H1 (cell line): ENCODE data around the gene TRIM38. TPM values are rescaled to one million over a fixed set of nuclear protein-coding genes. Genes with fewer than 3 reads are reported as not detected.

Experiments used
- BCL11A ChIP-seq, 2 experiments: IDR thresholded peaks; one replicate each; pipeline ENCODE4 v1.6.1; 2011; ENCODE audit warnings: low read depth in 2 of 2, low read length in 2 of 2, mild to moderate bottlenecking in 2 of 2
- CHD7 ChIP-seq: fragments of 300-600 bp; sonication (generic); IDR thresholded peaks from 2 replicates; pipeline ENCODE4 v1.7.1; 2012; ENCODE audit warnings: low read length, moderate library complexity, mild to moderate bottlenecking, inconsistent platforms; ENCODE audit not compliant: insufficient replicate concordance
- FOSL1 ChIP-seq: IDR thresholded peaks from 2 replicates; pipeline ENCODE4 v1.6.1; 2011; ENCODE audit warnings: mild to moderate bottlenecking, low read depth, low read length, moderate library complexity; ENCODE audit not compliant: insufficient read depth
- SP1 ChIP-seq: IDR thresholded peaks from 2 replicates; pipeline ENCODE4 v1.6.1; 2011; ENCODE audit warnings: low read depth, low read length
- SRF ChIP-seq: IDR thresholded peaks from 2 replicates; pipeline ENCODE4 v1.6.1; 2011; ENCODE audit warnings: mild to moderate bottlenecking, low read depth, low read length, moderate library complexity
- TEAD4 ChIP-seq: IDR thresholded peaks from 2 replicates; pipeline ENCODE4 v1.6.1; 2012; ENCODE audit warnings: low read depth, low read length, inconsistent platforms, mixed read lengths
- ZNF274 ChIP-seq: IDR thresholded peaks from 2 replicates; pipeline ENCODE4 v1.7.0; 2012; ENCODE audit warnings: low read length, borderline replicate concordance; ENCODE audit errors: extremely low read depth
- polyA plus RNA-seq, 7 experiments: library from polyadenylated mRNA; depleted of rRNA in 3 of 7; stranded (reverse) in 5 of 7; unstranded in 2 of 7; fragments of >200 nt in 5 of 7; fragments of 200-250 nt in 2 of 7; gene quantifications; 1 replicate in 5 of 7; 2 replicates in 1 of 7; 4 replicates in 1 of 7; pipeline versions ENCODE4 v1.2.1 to v1.2.3, GENCODE V29; 2011 to 2013; ENCODE audit warnings: missing spikeins in 2 of 7, mixed read lengths in 2 of 7
- total RNA-seq: library from RNA; stranded (reverse); fragmentation: NEBNext Ultra II Directional; extraction: Animal tissue kit (Norgen Biotek cat#: 25700); gene quantifications from 2 replicates; pipeline ENCODE4 v1.2.1, GENCODE V29; 2021
- TF ChIP-seq, protein P1 (sequence below): IDR thresholded peaks from 2 replicates; pipeline ENCODE4 v1.6.1; 2012; ENCODE audit warnings: inconsistent platforms
- TF ChIP-seq, protein P2 (sequence below), 3 experiments: IDR thresholded peaks; 1 replicate in 2 of 3; 2 replicates in 1 of 3; pipeline versions ENCODE4 v1.5.1 to v1.6.1; 2011; ENCODE audit warnings: low read length in 3 of 3, mild to moderate bottlenecking in 3 of 3, inconsistent platforms in 2 of 3, low read depth in 1 of 3, moderate library complexity in 1 of 3; ENCODE audit not compliant: insufficient read depth in 1 of 3; ENCODE audit errors: control extremely low read depth in 1 of 3

Gene TRIM38
- total and polyA plus RNA-seq, 2 of the 8 experiments (the other 6 are each of a cell fraction or from before 2014, with no cell fraction given): 0.43 to 0.56 TPM

DNA sequence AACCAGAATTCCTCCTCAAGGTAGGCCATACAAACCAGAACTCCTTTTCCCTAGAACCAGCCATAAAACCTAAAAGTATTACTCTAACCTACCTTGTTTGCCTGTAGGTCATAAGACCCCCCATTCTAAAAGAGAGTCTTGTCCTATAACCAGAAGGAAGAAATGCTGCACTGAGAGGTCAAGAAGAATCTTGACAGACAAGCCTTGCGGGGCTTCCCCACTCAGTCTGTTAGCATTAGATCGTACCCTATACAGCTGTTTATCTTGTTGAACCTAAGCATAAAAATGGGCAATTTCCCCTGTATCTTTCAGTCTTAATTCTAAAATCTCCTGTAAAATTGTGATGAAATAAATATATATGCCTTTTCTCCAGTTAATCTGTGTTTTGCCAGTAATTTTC is 72.3 kb downstream of the TRIM38 start (continued):
- TF ChIP-seq CHD7 (no peak), TEAD4 (no peak), ZNF274 (no peak), SRF (no peak), BCL11A (IDR thresholded peaks at IDR 0.05; ENCODE audit: low read depth in 2 of 2, low read length in 2 of 2) (no peak), FOSL1 (no peak), SP1 (no peak)
- TF ChIP-seq, protein P1, sequence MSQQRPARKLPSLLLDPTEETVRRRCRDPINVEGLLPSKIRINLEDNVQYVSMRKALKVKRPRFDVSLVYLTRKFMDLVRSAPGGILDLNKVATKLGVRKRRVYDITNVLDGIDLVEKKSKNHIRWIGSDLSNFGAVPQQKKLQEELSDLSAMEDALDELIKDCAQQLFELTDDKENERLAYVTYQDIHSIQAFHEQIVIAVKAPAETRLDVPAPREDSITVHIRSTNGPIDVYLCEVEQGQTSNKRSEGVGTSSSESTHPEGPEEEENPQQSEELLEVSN: no peak
- TF ChIP-seq, protein P2, sequence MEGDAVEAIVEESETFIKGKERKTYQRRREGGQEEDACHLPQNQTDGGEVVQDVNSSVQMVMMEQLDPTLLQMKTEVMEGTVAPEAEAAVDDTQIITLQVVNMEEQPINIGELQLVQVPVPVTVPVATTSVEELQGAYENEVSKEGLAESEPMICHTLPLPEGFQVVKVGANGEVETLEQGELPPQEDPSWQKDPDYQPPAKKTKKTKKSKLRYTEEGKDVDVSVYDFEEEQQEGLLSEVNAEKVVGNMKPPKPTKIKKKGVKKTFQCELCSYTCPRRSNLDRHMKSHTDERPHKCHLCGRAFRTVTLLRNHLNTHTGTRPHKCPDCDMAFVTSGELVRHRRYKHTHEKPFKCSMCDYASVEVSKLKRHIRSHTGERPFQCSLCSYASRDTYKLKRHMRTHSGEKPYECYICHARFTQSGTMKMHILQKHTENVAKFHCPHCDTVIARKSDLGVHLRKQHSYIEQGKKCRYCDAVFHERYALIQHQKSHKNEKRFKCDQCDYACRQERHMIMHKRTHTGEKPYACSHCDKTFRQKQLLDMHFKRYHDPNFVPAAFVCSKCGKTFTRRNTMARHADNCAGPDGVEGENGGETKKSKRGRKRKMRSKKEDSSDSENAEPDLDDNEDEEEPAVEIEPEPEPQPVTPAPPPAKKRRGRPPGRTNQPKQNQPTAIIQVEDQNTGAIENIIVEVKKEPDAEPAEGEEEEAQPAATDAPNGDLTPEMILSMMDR (IDR thresholded peaks at IDR 0.05; ENCODE audit: control extremely low read depth in 1 of 3, insufficient read depth in 1 of 3, low read depth in 1 of 3, low read length in 3 of 3): no peak
